ENCODE data around the gene PBX2.
"Not testable (repeated sequence)": the region's sequence is repeated elsewhere in the genome, so short reads cannot be mapped to it uniquely, and the experiment has no call there.

PBX2 gene, protein sequence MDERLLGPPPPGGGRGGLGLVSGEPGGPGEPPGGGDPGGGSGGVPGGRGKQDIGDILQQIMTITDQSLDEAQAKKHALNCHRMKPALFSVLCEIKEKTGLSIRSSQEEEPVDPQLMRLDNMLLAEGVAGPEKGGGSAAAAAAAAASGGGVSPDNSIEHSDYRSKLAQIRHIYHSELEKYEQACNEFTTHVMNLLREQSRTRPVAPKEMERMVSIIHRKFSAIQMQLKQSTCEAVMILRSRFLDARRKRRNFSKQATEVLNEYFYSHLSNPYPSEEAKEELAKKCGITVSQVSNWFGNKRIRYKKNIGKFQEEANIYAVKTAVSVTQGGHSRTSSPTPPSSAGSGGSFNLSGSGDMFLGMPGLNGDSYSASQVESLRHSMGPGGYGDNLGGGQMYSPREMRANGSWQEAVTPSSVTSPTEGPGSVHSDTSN

DNA sequence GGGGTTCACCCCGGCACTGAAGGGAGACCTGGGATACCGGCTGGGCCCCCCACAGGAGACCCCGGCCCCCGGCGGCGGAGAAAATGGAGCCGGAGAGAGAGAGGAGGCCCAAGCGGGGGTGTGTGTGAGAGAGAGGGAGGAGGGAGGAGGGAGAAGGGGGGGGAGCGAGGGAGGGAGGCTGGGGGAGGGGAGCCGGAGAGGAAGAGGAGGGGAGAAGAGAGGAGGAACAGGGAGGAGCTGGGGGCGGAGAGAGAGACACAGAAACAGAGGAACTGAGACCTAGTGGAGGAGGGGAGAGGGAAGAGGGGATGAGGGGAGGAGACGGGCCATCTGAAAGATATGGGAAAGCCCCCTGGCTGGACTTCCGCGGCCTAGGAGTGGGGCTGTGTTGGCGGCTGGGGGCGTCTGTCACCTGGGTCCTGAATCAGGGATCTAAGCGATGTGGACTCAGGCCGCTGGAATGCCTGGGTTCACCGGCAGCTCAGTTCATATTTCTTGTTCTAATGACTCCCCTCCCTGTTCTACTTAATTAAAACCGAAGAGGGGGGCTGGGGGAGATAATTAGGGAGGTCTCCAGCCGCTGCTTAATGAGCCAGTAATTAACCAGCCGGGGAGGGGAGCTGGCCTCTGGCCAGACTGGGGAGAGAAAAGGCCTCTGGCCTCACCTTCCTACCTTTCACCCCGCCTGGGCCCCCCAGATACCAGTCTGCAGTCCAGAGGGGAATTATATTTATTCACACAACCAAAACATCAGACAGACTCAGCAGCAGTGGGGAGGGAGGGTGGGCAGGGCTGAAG lies at the start of gene PBX2:
PBX2 (minus strand) TSS at position 149 of the 798 bp plus-strand sequence. CDS start 287 bp downstream, outside the sequence.
- DNase-seq: peak; percentile 20

DNA sequence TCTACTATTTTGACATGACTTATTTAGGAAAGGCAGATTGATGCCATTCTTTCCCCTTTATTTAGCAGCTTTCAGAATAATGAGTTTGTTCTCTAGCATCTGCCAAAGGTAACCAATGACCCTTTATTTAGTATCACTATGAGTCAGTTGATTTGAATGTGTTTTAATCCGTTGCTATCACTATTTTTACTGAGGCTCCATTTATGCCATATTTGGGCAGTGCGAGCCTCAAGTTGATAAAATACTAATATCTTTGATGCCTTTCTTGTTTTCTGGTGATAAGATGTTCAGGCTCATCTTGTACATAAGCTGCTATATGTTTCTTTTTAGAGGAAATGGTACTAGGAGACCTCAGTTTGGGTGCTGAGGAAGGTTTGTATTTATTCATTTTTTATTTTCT lies 49.5 kb upstream of the PBX2 start:
- no peak for DNase-seq

DNA sequence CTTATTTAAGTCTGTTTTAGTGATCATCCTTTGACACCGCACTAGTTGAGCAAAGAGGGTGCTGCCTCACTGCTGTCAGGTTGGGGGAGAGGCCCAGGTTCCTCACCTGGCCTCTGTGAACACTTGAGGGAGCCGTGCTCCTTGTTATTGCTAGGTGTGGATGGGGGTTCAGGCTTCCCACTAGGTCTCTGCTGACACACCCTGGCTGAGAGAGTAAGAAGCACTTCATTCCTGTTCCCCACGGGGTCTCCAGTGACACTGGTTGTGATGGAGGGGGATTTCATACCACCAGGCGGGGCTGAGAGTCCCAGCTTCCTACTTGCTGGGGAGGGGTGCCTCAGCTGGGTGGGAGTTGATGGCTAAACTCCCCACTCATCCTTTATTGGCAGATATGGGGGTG lies 44.9 kb upstream of the PBX2 start:
- no peak for DNase-seq

DNA sequence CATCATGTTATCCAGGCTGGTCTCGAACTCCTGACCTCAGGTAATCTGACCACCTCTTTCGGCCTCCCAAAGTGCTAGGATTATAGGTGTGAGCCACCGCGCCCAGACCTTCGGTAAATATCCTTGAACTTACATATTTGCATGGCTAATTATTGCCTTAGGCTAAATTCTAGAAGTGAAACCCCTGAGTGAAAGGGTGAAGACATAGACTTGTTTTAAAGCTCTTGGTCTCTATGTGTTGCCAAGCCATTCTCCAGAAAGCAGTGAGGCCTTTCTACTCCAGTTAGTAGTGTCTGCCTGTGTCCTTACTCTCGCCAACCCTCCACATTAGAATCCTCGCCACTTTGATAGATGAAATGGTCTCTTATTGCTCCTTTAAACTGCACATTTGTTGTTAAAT lies 36.4 kb upstream of the PBX2 start:
- no peak for DNase-seq

DNA sequence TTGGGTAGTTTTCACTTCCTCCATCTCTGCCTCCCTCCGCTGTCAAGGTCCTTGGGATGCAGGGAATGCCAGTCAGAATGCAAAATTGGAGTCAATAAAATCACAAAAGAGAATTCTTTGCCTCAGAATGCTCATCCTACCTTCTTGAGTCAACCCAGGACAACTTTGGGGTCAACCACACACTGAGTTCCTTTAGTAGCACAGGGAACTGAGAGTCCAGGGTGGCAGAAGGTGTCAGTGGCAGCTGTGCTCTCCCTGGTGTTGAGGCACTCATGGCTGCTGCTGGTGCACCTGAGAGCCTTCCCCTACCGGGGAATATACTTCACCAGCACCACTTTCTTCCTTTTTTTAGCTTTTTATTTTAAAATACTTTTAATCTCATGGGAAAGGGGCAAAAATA lies 34.7 kb upstream of the PBX2 start:
- no peak for DNase-seq

DNA sequence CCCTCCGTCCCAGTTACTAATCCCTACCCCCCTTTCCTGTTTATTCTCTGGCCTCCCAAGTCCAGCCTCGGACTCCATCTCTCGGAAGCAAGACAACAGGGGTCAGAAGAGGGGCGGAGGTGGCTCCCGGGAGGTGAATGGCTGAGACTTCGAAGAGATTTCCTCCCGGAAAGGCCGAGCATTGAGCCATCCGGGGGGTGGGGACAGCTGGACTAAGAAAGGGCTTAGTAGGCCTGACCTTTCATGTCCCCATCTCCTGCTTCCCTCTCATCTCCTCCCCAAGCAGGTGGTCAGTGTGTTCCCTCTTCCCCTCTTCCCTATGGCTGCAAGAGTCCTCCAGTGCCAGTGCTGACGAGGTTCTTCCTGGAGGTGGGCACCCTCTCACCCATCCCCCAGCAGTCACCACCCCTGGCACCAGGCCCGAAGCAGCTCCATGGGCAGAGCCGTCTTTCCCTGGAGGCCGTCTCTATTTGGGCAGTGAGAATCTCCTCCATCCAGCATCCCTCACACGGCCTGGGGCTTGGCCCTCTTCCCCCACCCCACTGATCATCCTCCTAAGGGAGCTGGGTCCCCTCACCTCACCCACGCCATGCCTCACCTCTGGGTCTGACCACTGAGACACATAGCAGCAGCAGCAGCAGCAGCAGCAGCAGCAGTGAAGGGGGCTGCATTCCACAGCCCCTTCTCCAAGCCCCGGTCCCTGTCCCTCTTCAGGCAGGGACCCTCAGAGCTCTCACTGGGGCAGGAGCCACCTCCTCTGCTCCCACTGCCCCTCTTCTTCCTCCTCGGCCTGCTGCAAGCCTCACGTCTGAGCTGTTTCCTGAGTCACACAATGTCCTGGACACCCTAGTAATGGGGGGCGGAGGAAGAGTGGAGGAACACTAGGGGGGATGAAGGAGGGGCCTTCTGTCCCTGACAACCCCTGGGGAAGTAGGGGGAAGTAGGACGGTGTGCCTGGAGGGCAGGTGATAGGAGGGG lies 33.5 kb upstream of the PBX2 start, which contains the start of gene NOTCH4:
NOTCH4 (minus strand) TSS at position 810 of the 978 bp plus-strand sequence; CDS start at position 671, 139 bp downstream.
- no peak for DNase-seq

DNA sequence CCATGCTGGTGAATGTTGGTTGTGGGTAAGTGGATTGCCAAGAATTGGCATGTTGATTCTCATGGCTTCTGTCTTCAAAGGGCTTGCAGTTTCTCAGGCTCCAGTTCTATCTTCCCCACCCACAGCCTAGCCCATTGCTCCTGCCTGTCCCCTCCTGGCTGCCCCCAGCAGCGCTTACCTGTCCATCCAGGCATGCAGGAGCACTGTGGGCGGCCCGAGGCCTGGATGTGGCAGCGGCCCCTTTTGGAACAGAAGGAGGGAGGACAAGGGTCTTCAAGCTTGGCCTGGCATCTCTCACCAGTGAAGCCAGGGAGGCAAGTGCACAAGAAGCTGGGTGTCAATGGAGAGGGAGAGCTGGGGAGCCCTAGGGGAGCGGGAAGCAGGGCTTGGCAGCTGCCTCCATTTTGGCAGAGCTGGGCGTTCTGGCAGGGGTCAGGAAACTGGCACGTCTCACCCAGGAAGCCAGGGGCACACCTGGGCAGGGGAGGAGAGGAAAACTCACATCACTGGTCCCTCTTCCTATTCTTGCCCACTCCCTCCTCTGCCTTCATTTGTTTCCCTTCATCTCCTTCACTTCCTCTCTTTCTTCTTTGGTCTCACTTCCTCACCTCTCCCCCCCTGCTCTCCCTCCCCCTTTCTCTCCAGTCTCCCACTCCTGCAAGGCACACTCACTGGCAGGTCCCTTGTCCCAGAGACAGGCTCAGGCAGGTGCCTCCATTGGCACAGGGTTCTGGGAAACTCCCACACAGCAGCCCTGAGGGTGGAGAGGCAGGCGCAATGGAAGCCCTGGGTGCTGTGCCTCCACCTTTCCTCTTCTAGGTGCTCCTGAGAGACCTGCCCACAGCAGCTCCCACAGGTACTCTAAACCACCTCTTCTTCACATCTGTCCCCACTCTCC lies 32.6 kb upstream of the PBX2 start:
- no peak for DNase-seq

DNA sequence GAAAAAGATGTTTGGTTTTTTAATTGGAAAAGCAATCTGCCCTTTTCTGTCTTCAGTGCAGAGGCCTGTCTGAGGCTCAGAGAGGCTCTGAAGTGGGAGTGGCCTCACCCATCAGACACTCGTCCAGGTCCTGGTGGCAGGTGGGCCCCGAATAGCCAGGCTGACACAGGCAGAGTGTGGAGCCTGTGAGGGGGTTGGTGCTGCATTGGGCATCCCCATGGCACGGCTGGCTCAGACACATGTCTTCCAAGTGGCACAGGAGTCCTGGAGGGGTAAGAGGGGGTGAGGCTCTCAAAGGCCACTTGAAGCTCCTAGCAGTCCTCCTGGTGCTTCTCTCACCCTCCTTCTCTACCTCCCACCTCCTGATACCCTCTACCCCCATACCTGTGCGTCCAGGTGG lies 30.0 kb upstream of the PBX2 start:
- no peak for DNase-seq

DNA sequence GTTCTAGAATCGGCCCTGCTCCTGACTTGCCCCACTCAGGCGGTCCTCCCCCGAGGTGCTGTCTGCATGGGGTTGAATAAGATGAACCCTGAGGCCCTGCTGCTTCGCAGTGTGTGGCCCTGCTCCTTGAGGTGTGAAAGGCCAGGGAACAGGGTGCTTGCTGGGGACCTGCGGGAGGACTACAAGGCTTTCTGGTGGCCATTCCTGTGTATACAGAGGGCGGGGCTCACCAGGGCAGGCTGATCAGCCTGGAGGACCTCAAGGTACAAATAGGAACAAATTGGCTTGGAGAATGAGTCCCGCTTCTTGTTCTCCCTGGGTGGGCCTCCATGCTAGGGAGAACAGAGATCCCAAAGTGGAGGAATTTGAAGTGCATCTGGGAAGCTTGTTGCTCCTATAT lies 28.2 kb upstream of the PBX2 start:
- no peak for DNase-seq

DNA sequence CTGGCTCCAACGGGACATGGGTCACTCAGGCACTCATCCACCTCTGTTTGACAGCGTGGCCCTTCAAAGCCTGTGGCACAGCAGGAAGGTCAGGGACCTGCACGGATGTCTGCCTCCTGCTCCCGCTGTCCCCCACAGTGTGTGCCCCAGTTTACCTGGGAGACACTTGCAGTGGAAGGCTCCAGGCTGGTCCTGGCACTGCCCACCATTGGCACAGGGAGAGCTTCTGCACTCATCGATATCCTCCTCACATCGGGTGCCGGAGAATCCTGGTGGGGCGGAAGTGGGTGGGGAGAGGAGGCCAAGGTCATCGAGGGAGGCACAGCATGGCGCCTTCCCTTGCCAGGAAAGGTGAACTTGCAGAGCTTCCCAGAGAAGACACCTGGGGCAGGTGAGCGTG lies 27.0 kb upstream of the PBX2 start:
- DNase-seq: no peak

DNA sequence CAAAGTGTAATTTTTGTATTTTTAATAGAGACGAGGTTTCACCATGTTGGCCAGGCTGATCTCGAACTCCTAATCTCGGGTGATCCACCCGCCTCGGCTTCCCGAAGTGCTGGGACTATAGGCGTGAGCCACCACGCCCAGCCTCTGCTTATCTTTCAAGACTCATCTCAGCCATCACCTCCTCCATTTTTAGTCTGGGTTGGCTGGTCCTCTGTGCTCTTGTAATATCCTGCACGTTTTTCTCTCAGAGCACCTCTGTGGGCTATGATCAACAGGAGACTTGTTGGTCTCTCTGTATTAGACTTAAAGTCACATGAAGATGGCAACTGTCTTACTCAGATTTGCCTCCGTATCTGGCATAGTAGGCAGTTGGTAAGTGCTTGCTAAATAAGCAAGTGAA lies 26.3 kb upstream of the PBX2 start:
- no peak for DNase-seq

DNA sequence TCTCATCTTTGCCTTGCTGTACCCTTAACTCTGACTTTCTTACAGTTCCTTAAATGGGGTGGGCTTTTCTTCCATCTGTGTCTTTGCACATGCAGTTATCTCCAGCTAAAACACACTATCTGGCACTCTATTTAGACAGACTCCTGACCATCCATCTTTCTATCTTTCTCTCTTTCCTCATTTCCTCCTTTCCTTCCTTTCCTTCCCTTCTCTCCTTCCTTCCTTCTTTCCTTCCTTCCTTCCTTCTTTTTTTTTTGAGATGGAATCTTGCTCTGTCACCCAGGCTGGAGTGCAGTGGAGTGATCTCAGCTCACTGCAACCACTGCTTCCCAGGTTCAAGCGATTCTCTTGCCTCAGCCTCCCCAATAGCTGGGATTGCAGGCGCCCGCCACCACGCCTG lies 25.6 kb upstream of the PBX2 start:
- no peak for DNase-seq

DNA sequence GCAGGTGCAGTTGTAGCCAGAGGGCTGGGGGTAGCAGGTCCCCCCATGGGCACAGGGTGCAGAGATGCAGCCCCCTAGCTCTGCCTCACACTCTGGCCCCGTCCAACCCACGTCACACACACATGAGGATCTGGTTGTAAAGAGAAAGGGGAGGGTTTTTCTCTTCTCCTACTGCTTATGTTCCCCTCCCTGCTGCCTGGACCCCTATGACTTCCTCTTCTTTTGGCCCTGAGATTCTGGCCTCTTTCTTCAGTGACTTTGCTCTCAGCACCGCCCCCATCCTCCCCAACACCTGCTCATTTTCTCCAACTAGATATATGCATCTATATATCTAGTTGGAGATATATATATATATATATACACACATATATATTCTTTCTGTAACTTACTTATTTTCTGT lies 24.1 kb upstream of the PBX2 start:
- no peak for DNase-seq

DNA sequence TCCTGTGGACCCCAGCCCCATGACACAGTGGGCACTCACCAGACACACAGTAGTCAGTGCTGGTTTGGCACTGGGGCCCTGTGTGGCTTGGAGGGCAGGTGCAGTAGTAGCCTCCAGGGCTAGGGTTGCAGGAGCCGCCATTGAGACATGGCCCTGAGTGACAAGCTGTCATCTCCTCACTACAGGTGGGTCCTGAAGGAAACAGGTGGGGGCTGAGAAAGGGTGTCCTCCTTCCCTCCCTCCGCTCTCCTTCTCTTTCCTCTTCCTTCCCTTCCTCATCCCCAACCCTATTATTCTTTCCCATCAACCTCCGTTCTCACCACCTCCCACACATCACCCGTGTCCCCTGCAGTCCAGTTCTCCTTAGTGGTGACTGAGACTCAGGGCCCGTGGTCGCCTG lies 23.6 kb upstream of the PBX2 start:
- DNase-seq: no peak

DNA sequence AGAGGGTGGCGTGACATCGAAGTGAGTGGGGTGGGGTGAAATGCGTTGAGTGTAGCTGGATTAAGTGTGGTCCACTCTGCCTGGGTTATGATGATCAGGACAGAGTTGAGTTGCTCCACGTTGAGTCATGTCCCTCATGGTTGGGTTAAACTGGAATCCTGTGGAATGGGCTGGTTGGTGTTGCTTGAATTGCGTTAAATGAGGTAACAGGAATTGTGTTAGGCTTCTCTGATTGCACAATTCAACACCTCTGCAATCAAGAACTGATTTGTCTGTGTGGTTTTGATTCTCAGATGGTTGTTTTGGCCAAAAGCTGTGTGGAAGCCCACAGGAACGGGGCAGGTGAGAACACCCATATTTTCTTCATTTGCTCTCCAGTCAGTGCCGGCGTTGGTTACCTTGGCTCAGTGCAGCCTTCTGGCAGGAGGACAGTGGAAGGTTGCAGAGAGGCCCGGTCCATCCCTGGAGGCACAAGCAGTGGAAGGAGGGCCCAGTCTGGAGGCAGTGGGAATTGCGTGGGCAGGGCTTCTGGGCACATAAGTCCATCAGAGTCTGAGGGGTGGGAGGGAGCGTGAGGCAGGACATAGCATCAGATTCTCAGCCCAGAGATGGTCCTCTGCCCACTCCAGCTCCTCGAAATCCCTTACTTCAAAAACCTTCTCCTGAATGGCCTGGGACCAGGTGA lies 22.2 kb upstream of the PBX2 start:
- DNase-seq: no peak

DNA sequence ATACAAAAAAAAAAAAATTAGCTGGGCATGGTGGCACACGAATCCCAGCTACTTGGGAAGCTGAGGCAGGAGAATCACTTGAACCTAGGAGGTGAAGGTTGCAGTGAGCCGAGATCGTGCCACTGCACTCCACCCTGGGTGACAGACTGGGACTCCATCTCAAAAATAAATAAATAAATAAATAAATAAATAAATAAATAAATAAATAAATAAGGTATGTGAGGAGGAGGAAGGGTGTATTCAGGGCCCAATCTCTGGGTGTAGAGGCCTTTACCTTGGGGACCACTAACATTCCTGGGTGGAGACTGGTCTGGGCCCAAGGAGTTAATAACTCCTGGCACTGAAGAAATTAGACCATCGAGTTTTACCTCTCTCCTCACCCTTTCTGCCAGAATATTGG lies 21.4 kb upstream of the PBX2 start:
- not testable (repeated sequence) for DNase-seq

DNA sequence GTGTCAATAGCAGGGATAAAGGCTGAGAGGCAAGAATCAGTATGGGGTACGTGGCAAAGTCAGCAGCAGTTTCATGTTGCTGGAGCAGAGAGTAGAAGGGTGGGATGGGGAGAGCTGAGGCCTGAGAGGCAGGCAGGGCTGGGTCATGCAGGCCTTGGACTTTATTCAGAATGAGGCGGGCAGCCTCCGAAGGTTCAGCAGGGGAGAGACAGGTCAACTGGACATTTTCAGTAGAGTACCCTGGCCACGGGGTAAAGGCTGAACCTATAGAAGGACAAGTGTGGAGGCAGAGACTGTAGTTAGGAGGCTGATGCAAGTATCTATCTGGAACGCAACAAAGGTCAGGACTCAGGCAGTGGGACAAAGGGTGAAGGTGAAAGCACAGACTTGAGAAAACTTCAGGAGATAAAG lies 20.2 kb upstream of the PBX2 start:
- DNase-seq: no peak

DNA sequence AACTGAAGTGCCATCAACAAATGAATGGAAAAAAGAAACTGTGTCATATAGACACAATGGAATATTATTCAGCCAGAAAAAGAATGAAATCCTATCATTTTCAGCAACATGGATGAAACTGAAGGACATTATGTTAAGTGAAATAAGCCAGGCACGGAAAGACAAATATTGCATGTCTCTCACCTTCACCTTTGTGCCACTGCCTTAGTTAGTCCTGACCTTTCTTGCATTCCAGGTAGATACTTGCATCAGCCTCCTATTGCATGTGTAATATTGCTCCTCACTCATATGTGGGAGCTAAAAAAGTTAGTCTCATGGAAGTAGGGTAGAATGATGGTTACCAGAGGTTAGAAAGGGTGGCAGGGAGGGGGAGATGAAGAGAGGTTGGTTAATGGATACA lies 19.0 kb upstream of the PBX2 start:
- no peak for DNase-seq

DNA sequence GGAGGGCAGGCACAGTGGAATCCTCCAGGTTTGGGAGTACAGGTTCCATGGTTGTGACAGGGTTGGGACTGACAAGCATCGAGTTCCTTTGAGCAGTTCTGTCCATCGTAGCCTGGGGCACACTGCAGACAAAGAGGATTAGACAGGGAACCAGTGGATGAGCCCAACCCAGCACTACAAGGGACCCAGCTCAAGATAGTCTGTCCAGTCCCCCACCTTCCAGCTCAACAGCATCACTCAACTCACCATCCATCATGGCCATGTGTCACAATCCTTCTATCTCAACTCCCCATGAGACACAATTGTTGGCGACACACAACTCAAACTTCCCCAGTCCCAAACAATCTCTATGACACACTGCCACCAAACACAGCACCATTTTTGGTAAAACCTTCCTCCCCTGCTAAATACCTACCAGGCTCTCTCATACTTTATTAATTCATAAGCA lies 14.3 kb upstream of the PBX2 start:
- DNase-seq: no peak

DNA sequence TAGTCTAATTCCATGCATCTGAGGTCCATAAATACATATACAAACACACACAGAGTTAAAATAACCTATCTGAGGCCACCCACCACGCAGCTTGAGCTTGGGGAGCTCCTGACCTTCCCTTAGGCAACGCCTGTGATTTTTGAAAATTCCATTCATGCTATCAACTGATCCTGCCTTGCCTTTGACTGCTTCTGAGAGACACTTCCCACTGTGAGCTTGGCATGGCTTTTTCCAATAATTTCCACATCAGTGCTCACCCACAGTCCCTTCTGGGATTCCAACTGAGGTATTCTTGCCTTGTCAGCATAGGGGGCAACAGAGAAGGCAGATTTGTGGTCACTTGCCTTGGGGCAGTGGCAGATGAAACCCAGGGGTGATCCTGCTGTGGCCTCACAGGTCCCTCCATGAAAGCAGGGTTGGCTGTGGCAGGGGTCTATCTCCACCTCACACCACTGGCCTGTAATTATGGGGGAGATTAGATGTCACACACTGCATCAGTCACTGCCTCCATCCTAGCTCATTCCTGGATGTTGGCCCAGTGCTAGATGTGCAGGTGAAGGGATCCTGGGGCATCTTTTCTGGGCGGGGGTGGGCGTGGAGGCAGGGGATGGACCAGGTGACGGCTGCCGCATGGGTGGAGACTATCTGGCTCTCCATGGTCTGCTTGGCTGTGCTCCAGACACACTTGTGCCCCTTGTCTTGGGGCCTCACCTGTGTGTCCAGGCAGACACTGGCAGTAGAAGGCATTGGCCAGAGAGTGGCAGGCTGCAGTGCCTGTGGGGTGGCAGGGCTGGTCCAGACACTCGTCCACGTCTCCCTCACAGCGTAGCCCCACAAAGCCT lies 13.6 kb upstream of the PBX2 start:
- DNase-seq: no peak

All from SIG-M5 (cell line).